Stimulated activated naive CD8-positive, alpha-beta T cell treated with anti-CD3 and anti-CD28 coated beads, Interleukin-15, amount 100 ng/mL, for 72 hours (primary cell): ENCODE data around the gene DEPDC5.

Experiments used
- ATAC-seq: fragments of 150-1000 bp; cut with Tn5 transposase; 2 replicates; pipeline ENCODE4 v1.10.0; 2021; ENCODE audit warnings: mild to moderate bottlenecking, moderate library complexity
- DNase-seq, 2 donors: peaks; one replicate each; pipeline ENCODE4 v3.0.0; 2021 to 2022
- H3K27ac Mint-ChIP-seq, 2 donors: one replicate each; pipeline ENCODE4 v1.8.0; 2022; ENCODE audit warnings: mild to moderate bottlenecking in 2 of 2, mixed read lengths in 2 of 2, moderate library complexity in 2 of 2
- H3K27me3 Mint-ChIP-seq: one replicate; pipeline ENCODE4 v1.8.0; 2022; ENCODE audit warnings: mixed read lengths
- H3K4me1 Mint-ChIP-seq: one replicate; pipeline ENCODE4 v1.8.0; 2022; ENCODE audit warnings: mild to moderate bottlenecking, mixed read lengths
- H3K4me3 Mint-ChIP-seq, 2 donors: one replicate each; pipeline ENCODE4 v1.8.0; 2022; ENCODE audit warnings: mild to moderate bottlenecking in 2 of 2, mixed read lengths in 2 of 2, moderate library complexity in 1 of 2
- H3K9me3 Mint-ChIP-seq, 2 donors: one replicate each; pipeline ENCODE4 v1.8.0; 2022; ENCODE audit warnings: mixed read lengths in 2 of 2

The DEPDC5 gene

GRCh38 chr22:31925056-31925455 lies 171.2 kb downstream of the DEPDC5 start:
- Mint-ChIP-seq H3K27me3 (peaks cover 8% of the 10 kb centered on the region), H3K27ac (peak overlapping the region in 1 of 2 donors; percentile 37), H3K4me3 (no peak overlapping the region), H3K4me1 (no peaks in the 10 kb centered on the region), H3K9me3 (no peaks in the 10 kb centered on the region)
- DNase-seq (no peak), ATAC-seq (no peak)

DNA sequence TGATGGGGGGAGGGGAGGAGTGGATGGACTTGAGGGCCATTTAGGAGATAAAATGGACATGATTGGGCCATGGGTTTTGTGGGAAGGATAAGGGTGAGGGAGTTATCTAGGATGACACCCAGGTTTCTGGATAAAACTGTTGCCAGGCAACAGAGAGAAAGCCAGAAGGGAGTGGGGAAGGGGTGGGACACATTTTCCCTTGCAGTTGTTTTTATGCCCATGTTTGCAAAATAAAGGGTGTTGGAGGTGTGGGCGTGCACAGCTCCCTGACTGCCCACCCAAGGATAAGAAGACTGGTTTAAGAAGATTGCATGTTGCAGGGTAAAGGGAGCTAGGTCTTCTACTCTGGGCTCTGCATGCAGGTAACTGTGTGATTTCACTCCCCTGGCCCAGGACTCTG lies 172.2 kb downstream of the DEPDC5 start:
- H3K4me1 Mint-ChIP-seq = no peaks in the 10 kb centered on the region
- peaks cover 8% of the 10 kb centered on the region for H3K27me3 Mint-ChIP-seq
- H3K27ac Mint-ChIP-seq = no peak overlapping the region
- no peaks in the 10 kb centered on the region for H3K9me3 Mint-ChIP-seq
- ATAC-seq = no peak
- H3K4me3 Mint-ChIP-seq = no peak overlapping the region
- DNase-seq = no peak

- H3K27me3 Mint-ChIP-seq = peaks cover 16% of the 10 kb centered on the region
- H3K4me3 Mint-ChIP-seq = no peak overlapping the region
- H3K27ac Mint-ChIP-seq = no peak overlapping the region
- no peak for DNase-seq
- no peaks in the 10 kb centered on the region for H3K4me1 Mint-ChIP-seq
- H3K9me3 Mint-ChIP-seq = no peaks in the 10 kb centered on the region
- no peak for ATAC-seq
These were observed 173.2 kb downstream of the DEPDC5 start for GRCh38 chr22:31926969-31927368.

DNA sequence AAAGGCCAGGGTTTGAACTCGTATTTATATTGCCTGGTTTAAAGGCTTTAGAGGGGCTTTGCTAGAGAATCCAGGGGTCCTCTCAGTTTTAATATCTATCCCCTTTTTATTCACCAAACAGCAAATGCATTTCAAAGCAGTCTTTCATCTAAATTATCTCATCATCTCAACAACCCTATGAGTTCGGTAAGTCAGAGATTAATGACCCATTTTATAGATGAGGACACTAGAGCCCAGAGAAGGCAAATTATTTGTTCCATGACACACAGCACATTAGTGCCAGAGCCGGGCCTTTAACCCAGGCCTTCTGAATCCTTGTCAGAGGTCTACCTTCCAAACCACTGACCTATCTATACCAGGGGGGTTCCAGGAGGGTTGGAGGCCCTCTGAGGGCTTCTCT lies 173.7 kb downstream of the DEPDC5 start:
- Mint-ChIP-seq H3K27ac (no peak overlapping the region), H3K27me3 (peaks cover 17% of the 10 kb centered on the region), H3K4me1 (no peaks in the 10 kb centered on the region), H3K4me3 (no peak overlapping the region), H3K9me3 (no peaks in the 10 kb centered on the region)
- DNase-seq = no peak
- no peak for ATAC-seq

DNA sequence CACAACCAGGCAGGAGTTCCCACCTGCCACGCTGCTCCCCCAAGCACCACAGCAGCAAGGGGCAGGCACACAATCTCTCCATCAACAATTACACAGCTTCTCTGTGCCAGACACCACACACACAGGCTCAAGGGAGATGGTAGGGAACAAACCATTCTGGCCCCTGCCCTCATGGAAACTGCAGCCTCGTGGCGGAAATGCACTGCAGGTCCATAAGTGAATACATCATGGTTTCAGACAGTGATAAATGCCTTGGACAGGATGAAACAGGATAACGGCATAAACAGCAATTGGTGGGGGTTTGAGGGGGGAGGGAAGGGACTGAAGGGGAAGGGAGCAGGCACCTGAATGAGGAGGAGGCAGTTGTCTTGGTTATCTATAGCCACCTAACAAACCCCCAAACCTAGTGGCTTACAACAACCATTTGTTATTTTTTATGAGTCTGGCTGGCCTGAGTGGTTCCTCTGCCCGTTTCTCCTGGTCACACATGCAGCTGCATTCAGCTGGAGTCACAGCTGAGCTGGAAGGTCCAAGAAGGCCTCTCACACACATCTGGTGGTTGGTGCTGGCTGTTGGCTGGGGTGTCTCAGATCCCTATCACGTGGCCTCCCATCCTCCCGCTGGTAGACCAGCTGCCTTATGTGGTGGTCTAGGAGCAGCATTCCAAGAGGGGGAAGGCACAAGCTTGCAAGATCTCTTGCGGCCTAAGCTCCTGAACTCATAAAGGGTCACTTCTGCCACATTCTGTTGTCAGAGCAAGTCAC lies 175.5 kb downstream of the DEPDC5 start:
- ATAC-seq (no peak), DNase-seq (no peak)
- Mint-ChIP-seq H3K27me3 (peaks cover 9% of the 10 kb centered on the region), H3K4me3 (no peak overlapping the region), H3K9me3 (no peaks in the 10 kb centered on the region), H3K27ac (no peak overlapping the region), H3K4me1 (no peaks in the 10 kb centered on the region)

DNA sequence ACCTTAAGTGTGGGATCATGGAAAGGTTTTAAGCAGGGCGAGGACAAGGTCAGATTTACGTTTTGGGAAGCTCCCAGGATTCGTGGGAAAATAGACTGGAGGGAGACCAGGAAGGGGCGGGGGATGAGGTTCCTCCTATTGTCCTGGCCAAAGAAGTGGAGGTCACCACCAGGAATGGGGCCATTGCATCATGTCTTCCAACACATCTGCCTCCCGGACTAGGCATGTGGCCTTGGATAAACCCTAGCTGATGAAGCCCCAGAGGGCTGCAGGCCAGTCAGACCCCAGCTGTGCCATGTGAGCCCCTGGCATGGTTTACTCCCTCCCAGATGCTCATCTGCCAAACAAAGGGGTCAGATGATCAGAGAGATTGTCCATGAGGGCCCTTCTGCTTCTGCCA lies 179.0 kb downstream of the DEPDC5 start:
- Mint-ChIP-seq H3K4me3 (no peak overlapping the region), H3K27me3 (peaks cover 9% of the 10 kb centered on the region), H3K4me1 (no peaks in the 10 kb centered on the region), H3K27ac (no peak overlapping the region), H3K9me3 (no peaks in the 10 kb centered on the region)
- no peak for DNase-seq
- ATAC-seq = no peak

DNA sequence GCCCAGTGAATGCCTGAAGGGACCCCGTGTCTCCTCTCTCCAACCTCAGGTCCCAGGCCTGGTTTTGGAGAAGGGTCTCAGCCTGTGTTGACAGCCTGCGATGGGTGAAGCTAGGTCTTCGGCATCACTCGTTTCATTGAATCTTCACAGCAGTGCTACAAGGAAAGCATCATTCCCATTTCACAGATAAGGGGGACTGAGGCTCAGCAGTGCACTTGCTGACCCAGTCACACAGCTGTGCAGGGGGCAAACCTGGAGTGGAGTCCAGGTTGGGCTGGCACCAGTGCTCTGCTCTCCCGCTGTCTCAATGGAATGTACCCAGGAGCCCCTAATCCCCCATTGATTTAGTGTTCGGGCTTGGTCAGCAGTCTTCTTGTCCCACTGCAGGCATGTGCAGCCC lies 179.6 kb downstream of the DEPDC5 start:
- ATAC-seq (no peak), DNase-seq (no peak)
- peaks cover 9% of the 10 kb centered on the region for H3K27me3 Mint-ChIP-seq
- no peaks in the 10 kb centered on the region for H3K4me1 Mint-ChIP-seq
- H3K27ac Mint-ChIP-seq = no peak overlapping the region
- no peak overlapping the region for H3K4me3 Mint-ChIP-seq
- no peaks in the 10 kb centered on the region for H3K9me3 Mint-ChIP-seq

DNA sequence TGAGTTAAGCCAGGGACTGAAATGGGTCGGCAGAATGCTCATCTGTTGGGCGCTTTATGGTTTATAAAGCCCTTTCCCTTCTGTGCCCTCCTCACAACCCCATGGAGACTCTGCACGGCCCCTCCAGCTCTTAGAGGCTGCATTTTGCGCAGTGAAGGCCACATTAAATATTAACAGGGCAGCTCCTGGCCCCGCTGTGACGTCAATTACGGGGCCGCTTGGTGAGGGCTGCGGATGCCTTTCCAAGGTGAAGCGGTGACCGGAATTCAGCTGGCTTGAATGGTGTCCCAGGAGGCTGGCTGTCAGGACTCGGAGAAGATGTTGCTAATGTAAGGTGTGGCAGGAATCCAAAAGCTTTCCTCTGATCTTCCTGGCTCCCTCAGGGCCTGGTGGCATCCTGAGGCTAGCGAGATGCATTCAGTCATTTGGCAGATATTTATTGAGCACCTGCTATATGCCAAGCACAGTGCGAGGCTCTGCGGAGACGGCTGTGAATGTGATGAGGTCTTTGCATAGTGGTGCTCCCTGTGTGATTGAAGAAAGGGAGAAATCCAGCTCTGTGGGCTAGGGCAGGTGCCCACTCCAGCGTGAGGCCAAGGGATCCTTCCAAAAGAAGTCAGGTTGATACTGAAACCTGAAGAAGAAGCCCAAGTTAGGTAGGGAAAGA lies 180.1 kb downstream of the DEPDC5 start:
- no peaks in the 10 kb centered on the region for H3K4me1 Mint-ChIP-seq
- no peak for ATAC-seq
- no peak for DNase-seq
- H3K4me3 Mint-ChIP-seq = no peak overlapping the region
- H3K9me3 Mint-ChIP-seq = no peaks in the 10 kb centered on the region
- H3K27me3 Mint-ChIP-seq = peaks cover 9% of the 10 kb centered on the region
- no peak overlapping the region for H3K27ac Mint-ChIP-seq

GRCh38 chr22:31935961-31936635 lies 182.3 kb downstream of the DEPDC5 start:
- no peak overlapping the region for H3K27ac Mint-ChIP-seq
- H3K4me1 Mint-ChIP-seq = no peaks in the 10 kb centered on the region
- no peak overlapping the region for H3K4me3 Mint-ChIP-seq
- H3K9me3 Mint-ChIP-seq = no peaks in the 10 kb centered on the region
- no peak for DNase-seq
- no peak for ATAC-seq
- peaks cover 9% of the 10 kb centered on the region for H3K27me3 Mint-ChIP-seq

GRCh38 chr22:31937341-31937740 lies 183.5 kb downstream of the DEPDC5 start:
- H3K4me3 Mint-ChIP-seq = no peak overlapping the region
- no peak overlapping the region for H3K27ac Mint-ChIP-seq
- ATAC-seq = no peak

GRCh38 chr22:31938296-31938695 lies 184.5 kb downstream of the DEPDC5 start:
- ATAC-seq (no peak), DNase-seq (no peak)
- peaks cover 14% of the 10 kb centered on the region for H3K4me1 Mint-ChIP-seq
- no peak overlapping the region for H3K4me3 Mint-ChIP-seq
- no peaks in the 10 kb centered on the region for H3K9me3 Mint-ChIP-seq
- H3K27me3 Mint-ChIP-seq = no peaks in the 10 kb centered on the region
- H3K27ac Mint-ChIP-seq = no peak overlapping the region

More at GRCh38 chr22:31937341-31937740, 183.5 kb downstream of the DEPDC5 start:
- no peaks in the 10 kb centered on the region for H3K27me3 Mint-ChIP-seq
- H3K4me1 Mint-ChIP-seq = peaks cover 4% of the 10 kb centered on the region
- no peak for DNase-seq
- H3K9me3 Mint-ChIP-seq = no peaks in the 10 kb centered on the region

DNA sequence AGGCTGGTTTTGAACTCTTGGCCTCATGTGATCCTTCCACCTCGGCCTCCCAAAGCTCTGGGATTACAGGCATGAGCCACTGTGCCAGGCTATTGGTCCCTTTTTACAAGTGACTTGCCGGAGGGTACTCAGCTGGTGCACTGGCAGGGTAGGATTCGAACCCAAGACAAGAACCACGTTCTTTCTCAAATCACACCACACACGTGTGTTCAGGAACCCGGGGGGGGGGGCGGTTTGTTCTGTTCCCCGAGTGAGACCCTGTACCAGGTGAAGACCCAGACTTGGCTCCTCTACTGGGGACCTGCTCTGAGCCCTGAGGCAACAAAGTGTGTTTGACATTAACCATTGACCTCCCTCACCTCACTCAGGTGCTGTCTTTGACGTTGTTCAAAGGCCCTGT lies 186.7 kb downstream of the DEPDC5 start:
- DNase-seq = no peak
- peaks cover 23% of the 10 kb centered on the region for H3K4me1 Mint-ChIP-seq
- H3K9me3 Mint-ChIP-seq = no peaks in the 10 kb centered on the region
- H3K27ac Mint-ChIP-seq = no peak overlapping the region
- no peak for ATAC-seq
- H3K27me3 Mint-ChIP-seq = no peaks in the 10 kb centered on the region
- no peak overlapping the region for H3K4me3 Mint-ChIP-seq

DNA sequence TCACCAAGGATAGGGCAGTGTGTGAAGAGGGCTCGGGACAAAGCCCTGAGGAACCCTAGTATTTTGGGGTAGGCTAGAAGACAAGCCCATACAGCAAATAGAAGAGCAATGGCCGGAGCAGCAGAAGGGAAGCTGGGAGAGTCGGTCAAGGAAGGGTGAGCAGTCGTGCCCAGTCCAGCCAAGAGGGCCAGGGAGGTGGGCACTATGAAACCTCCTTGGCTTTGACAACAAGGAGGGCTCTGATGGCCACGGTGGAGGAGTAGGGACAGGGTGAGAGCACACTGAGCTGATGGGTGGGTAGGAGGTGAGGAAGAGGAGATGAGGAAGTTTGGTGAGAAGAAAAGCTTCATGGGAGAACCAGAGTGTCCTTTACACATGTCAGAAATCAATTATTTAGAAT lies 188.3 kb downstream of the DEPDC5 start:
- DNase-seq = no peak
- Mint-ChIP-seq H3K4me3 (no peak overlapping the region), H3K27me3 (no peaks in the 10 kb centered on the region), H3K27ac (no peak overlapping the region), H3K9me3 (no peaks in the 10 kb centered on the region), H3K4me1 (peaks cover 25% of the 10 kb centered on the region)
- no peak for ATAC-seq

DNA sequence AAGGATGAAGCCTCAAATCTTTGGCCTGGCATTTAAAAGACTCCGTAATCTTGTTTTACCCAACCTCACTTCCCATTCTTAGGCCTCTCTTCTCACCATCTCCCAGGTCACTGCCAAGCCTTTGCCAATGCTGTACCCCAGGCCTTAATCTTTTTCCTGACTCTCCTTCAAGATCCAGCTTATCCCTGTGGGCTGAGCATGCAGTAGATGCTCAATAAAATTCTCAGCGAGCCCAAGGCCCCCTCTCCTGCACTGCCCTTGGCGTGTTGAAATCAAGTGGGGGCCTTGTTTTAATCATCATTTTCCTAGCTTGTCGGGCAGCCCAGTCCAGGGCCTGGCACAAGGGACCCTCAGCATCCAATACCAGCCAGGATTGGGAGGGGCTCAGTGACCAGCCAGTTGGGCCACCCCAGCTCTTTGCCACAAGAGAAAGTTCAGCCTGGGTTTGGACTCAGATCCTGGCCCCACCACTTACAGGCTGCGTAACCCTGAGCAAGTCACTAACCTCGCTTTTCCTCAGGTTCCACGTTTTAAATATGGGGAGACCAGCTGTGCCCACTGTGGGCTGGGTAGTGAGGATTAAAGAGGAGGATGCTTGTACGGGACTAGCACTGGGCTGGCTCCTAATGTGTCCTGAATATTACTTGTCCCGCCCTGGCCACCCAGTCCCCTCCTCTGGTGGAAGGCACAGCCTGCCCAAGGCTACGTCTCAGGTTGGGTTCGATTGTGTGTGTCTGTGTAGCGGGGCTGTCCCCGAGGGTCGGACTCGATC lies 189.6 kb downstream of the DEPDC5 start:
- no peak for ATAC-seq
- Mint-ChIP-seq H3K4me3 (peak overlapping the region; percentile 92 to 93), H3K27ac (peak overlapping the region; percentile 43 to 98), H3K9me3 (no peaks in the 10 kb centered on the region), H3K4me1 (peaks cover 37% of the 10 kb centered on the region), H3K27me3 (no peaks in the 10 kb centered on the region)
- DNase-seq = peak in 1 of 2 donors; percentile 9

- Mint-ChIP-seq H3K27me3 (no peaks in the 10 kb centered on the region), H3K4me3 (peak within 1 kb of the TSS; percentile 92 to 93), H3K27ac (peak within 1 kb of the TSS; percentile 96 to 98), H3K4me1 (peaks cover 37% of the 10 kb centered on the region), H3K9me3 (no peaks in the 10 kb centered on the region)
- DNase-seq (peak; percentile 90 to 92), ATAC-seq (peak; percentile 79)
These were observed 190.3 kb downstream of the DEPDC5 start, which contains the start of gene YWHAH for GRCh38 chr22:31943978-31944699. Gene YWHAH, plus strand, starts transcription at chr22:31944535. Its CDS starts 199 bp downstream, at chr22:31944734.
